WTC11 (cell line): ENCODE results near the gene IGFN1. TPM values are rescaled to one million over a fixed set of nuclear protein-coding genes. Genes with fewer than 3 reads are reported as not detected.

ENCODE experiments used
- ATAC-seq: fragments of 200-7000 bp; cut with Tn5 transposase; 2 replicates; pipeline ENCODE4 v1.10.0; 2021; ENCODE audit warnings: mild to moderate bottlenecking, moderate library complexity
- CTCF ChIA-PET: fragments of 300-600 bp; sonication (Branson Sonifier 250); formaldehyde crosslinking; loops from one replicate; lab custom pipeline; 2021; ENCODE audit warnings: antibody characterized with exemption; lab: Charles Lee
- POLR2A ChIA-PET: fragments of 350-600 bp; sonication (Branson Sonifier 250); formaldehyde crosslinking; loops from one replicate; lab custom pipeline; 2021; ENCODE audit warnings: antibody characterized with exemption; lab: Charles Lee
- DNase-seq: peaks from one replicate; pipeline ENCODE4 v3.0.0; 2021; ENCODE audit warnings: low spot score
- H3K27ac Mint-ChIP-seq: 2 replicates; pipeline ENCODE4 v1.8.0; 2021; ENCODE audit warnings: mixed read lengths
- H3K27me3 Mint-ChIP-seq: 2 replicates; pipeline ENCODE4 v1.8.0; 2021; ENCODE audit warnings: low read depth, mild to moderate bottlenecking, moderate library complexity, mixed read lengths
- H3K36me3 Mint-ChIP-seq: 2 replicates; pipeline ENCODE4 v1.8.0; 2021; ENCODE audit warnings: mixed read lengths
- H3K4me1 Mint-ChIP-seq: 2 replicates; pipeline ENCODE4 v1.8.0; 2022; ENCODE audit warnings: mixed read lengths
- H3K4me3 Mint-ChIP-seq: 2 replicates; pipeline ENCODE4 v1.8.0; 2021; ENCODE audit warnings: mild to moderate bottlenecking, moderate library complexity, mixed read lengths
- H3K9me3 Mint-ChIP-seq: 2 replicates; pipeline ENCODE4 v1.8.0; 2021; ENCODE audit warnings: mixed read lengths
- AR ChIP-seq: fragments of 250-450 bp; sonication (Bioruptor Pico); IDR thresholded peaks from 2 replicates; pipeline ENCODE4 v1.9.0; 2021; ENCODE audit warnings: mild to moderate bottlenecking
- ATF1 ChIP-seq: sonication (generic); formaldehyde crosslinking; IDR thresholded peaks from 2 replicates; pipeline ENCODE4 v1.8.1; 2023; ENCODE audit warnings: mild to moderate bottlenecking, moderate library complexity, missing genetic modification reagents
- CREB1 ChIP-seq: sonication (generic); formaldehyde crosslinking; IDR thresholded peaks from 2 replicates; pipeline ENCODE4 v1.8.0; 2023; ENCODE audit warnings: mild to moderate bottlenecking, missing genetic modification reagents
- CREM ChIP-seq: sonication (generic); formaldehyde crosslinking; IDR thresholded peaks from 2 replicates; pipeline ENCODE4 v1.8.1; 2022; ENCODE audit warnings: mild to moderate bottlenecking, missing genetic modification reagents, moderate library complexity
- FOXJ3 ChIP-seq: sonication (generic); formaldehyde crosslinking; IDR thresholded peaks from 2 replicates; pipeline ENCODE4 v1.9.0; 2021; ENCODE audit warnings: missing genetic modification reagents, mild to moderate bottlenecking, borderline replicate concordance
- HMGXB4 ChIP-seq: sonication (generic); formaldehyde crosslinking; IDR thresholded peaks from 2 replicates; pipeline ENCODE4 v1.8.1; 2023; ENCODE audit warnings: mild to moderate bottlenecking, moderate library complexity, missing genetic modification reagents
- JAZF1 ChIP-seq: fragments of 250-450 bp; sonication (Bioruptor Pico); IDR thresholded peaks from 2 replicates; pipeline ENCODE4 v1.9.0; 2021; ENCODE audit warnings: moderate library complexity, mild to moderate bottlenecking, inconsistent platforms
- JUN ChIP-seq: sonication (generic); formaldehyde crosslinking; IDR thresholded peaks from 2 replicates; pipeline ENCODE4 v1.8.0; 2023; ENCODE audit warnings: mild to moderate bottlenecking, missing genetic modification reagents
- MLX ChIP-seq: sonication (generic); formaldehyde crosslinking; IDR thresholded peaks from 2 replicates; pipeline ENCODE4 v1.8.1; 2023; ENCODE audit warnings: mild to moderate bottlenecking, missing genetic modification reagents, moderate library complexity
- NFYB ChIP-seq: sonication (generic); formaldehyde crosslinking; conservative IDR thresholded peaks from 2 replicates; pipeline ENCODE4 v1.8.0; 2022; ENCODE audit warnings: low read depth, missing genetic modification reagents
- RELA ChIP-seq: sonication (generic); formaldehyde crosslinking; IDR thresholded peaks from 2 replicates; pipeline ENCODE4 v1.8.1; 2022; ENCODE audit warnings: missing genetic modification reagents, mild to moderate bottlenecking, borderline replicate concordance
- SOX15 ChIP-seq: fragments of 250-450 bp; sonication (Bioruptor Pico); IDR thresholded peaks from 2 replicates; pipeline ENCODE4 v1.9.0; 2021; ENCODE audit warnings: mild to moderate bottlenecking
- TEAD1 ChIP-seq: sonication (generic); formaldehyde crosslinking; IDR thresholded peaks from 2 replicates; pipeline ENCODE4 v1.8.0; 2022; ENCODE audit warnings: mild to moderate bottlenecking, missing genetic modification reagents
- TEAD4 ChIP-seq: sonication (generic); formaldehyde crosslinking; IDR thresholded peaks from 2 replicates; pipeline ENCODE4 v1.8.0; 2022; ENCODE audit warnings: mild to moderate bottlenecking, missing genetic modification reagents
- USF1 ChIP-seq: sonication (generic); formaldehyde crosslinking; IDR thresholded peaks from 2 replicates; pipeline ENCODE4 v1.8.0; 2022; ENCODE audit warnings: mild to moderate bottlenecking, missing genetic modification reagents
- USF2 ChIP-seq: sonication (generic); formaldehyde crosslinking; IDR thresholded peaks from 2 replicates; pipeline ENCODE4 v1.8.1; 2023; ENCODE audit warnings: mild to moderate bottlenecking, missing genetic modification reagents, moderate library complexity
- ZNF232 ChIP-seq: sonication (generic); formaldehyde crosslinking; IDR thresholded peaks from 2 replicates; pipeline ENCODE4 v1.8.0; 2022; ENCODE audit warnings: mild to moderate bottlenecking, missing genetic modification reagents
- ZNF263 ChIP-seq: sonication (generic); formaldehyde crosslinking; IDR thresholded peaks from 2 replicates; pipeline ENCODE4 v1.8.1; 2022; ENCODE audit warnings: low read depth, mild to moderate bottlenecking, moderate library complexity, missing genetic modification reagents
- ZNF512 ChIP-seq: sonication (generic); formaldehyde crosslinking; IDR thresholded peaks from 2 replicates; pipeline ENCODE4 v1.8.1; 2022; ENCODE audit warnings: missing genetic modification reagents, borderline replicate concordance
- ZNF671 ChIP-seq: fragments of 250-450 bp; sonication (Bioruptor Pico); IDR thresholded peaks from 2 replicates; pipeline ENCODE4 v1.8.0; 2021; ENCODE audit warnings: mild to moderate bottlenecking
- total RNA-seq: library from RNA; stranded (reverse); gene quantifications from 3 replicates; pipeline ENCODE4 v1.2.3, GENCODE V29; 2021

IGFN1 gene
- total RNA-seq, 1 experiment from 2014 or later: 0.11 TPM

- POLR2A ChIA-PET: no interaction called here
- no peak for DNase-seq
- no peak overlapping the region for H3K27ac Mint-ChIP-seq
Measured at GRCh38 chr1:201223852-201224665, 33.4 kb downstream of the IGFN1 start.

More at GRCh38 chr1:201223852-201224665, 33.4 kb downstream of the IGFN1 start:
- ATAC-seq: no peak
- CTCF ChIA-PET: interaction anchor here (0.6 to 1.8 kb wide), 9 partner anchors 9 to 571 kb away, joined by 3 to 15 read pairs (median 5); partner anchors contain the start of gene TMEM9
- TF ChIP-seq ZNF263 (CRISPR knock-in tag): no peak
- no peak for TF ChIP-seq ZNF671 (CRISPR knock-in tag)
- TF ChIP-seq MLX: no peak
- no peak for TF ChIP-seq ATF1
- no peak for TF ChIP-seq JAZF1 (CRISPR knock-in tag)
- TF ChIP-seq RELA (CRISPR knock-in tag): no peak
- TF ChIP-seq AR: no peak
- TF ChIP-seq TEAD1 (CRISPR knock-in tag): no peak
- no peak for TF ChIP-seq ZNF232 (CRISPR knock-in tag)
- TF ChIP-seq HMGXB4: no peak
- TF ChIP-seq USF2 (CRISPR knock-in tag): no peak
- no peak for TF ChIP-seq TEAD4 (CRISPR knock-in tag)
- no peak for TF ChIP-seq NFYB (CRISPR knock-in tag)
- TF ChIP-seq CREM (CRISPR knock-in tag): no peak
- no peak for TF ChIP-seq JUN
- no peak for TF ChIP-seq USF1 (CRISPR knock-in tag)
- no peak for TF ChIP-seq SOX15 (CRISPR knock-in tag)
- TF ChIP-seq ZNF512 (CRISPR knock-in tag): no peak
- TF ChIP-seq FOXJ3: no peak
- no peak for TF ChIP-seq CREB1 (CRISPR knock-in tag)
- Mint-ChIP-seq H3K36me3 (no peaks in the 10 kb centered on the region), H3K4me1 (no peaks in the 10 kb centered on the region), H3K27me3 (peaks cover 5% of the 10 kb centered on the region), H3K9me3 (no peaks in the 10 kb centered on the region), H3K4me3 (no peak overlapping the region)
